Neural crest cell (in vitro differentiated cells): ENCODE measurements around the gene CASKIN1. TPM values are rescaled to one million over a fixed set of nuclear protein-coding genes. Genes with fewer than 3 reads are reported as not detected.

Experiments used
- DNase-seq: peaks from one replicate; pipeline ENCODE4 v3.0.0; 2021; ENCODE audit warnings: low read depth, mixed read lengths, low spot score
- H3K27ac Mint-ChIP-seq: one replicate; pipeline ENCODE4 v1.8.0; 2021; ENCODE audit warnings: mild to moderate bottlenecking, mixed read lengths; ENCODE audit not compliant: unreplicated experiment
- H3K27me3 Mint-ChIP-seq: 2 replicates; pipeline ENCODE4 v1.8.0; 2021; ENCODE audit warnings: low read depth, mild to moderate bottlenecking, mixed read lengths
- H3K36me3 Mint-ChIP-seq: 2 replicates; pipeline ENCODE4 v1.8.0; 2021; ENCODE audit warnings: low read depth, mild to moderate bottlenecking, mixed read lengths
- H3K4me1 Mint-ChIP-seq: 2 replicates; pipeline ENCODE4 v1.8.0; 2021; ENCODE audit warnings: mixed read lengths
- H3K4me3 Mint-ChIP-seq: one replicate; pipeline ENCODE4 v1.8.0; 2021; ENCODE audit warnings: mild to moderate bottlenecking, mixed read lengths
- H3K9me3 Mint-ChIP-seq: 2 replicates; pipeline ENCODE4 v1.8.0; 2021; ENCODE audit warnings: mixed read lengths
- long read RNA-seq: library from polyadenylated mRNA; unstranded; transcript quantifications from one replicate; pipeline ENCODE4 v2.0.0, GENCODE V29; 2020
- total RNA-seq: library from RNA; stranded (reverse); gene quantifications from 2 replicates; pipeline ENCODE4 v1.2.1, GENCODE V29; 2021
- TF ChIP-seq, protein P1 (sequence below): fragments of 200-600 bp; sonication (generic); conservative IDR thresholded peaks from 2 replicates; pipeline ENCODE4 v1.5.0; 2021; ENCODE audit warnings: antibody characterized with exemption, mild to moderate bottlenecking

Gene CASKIN1, protein sequence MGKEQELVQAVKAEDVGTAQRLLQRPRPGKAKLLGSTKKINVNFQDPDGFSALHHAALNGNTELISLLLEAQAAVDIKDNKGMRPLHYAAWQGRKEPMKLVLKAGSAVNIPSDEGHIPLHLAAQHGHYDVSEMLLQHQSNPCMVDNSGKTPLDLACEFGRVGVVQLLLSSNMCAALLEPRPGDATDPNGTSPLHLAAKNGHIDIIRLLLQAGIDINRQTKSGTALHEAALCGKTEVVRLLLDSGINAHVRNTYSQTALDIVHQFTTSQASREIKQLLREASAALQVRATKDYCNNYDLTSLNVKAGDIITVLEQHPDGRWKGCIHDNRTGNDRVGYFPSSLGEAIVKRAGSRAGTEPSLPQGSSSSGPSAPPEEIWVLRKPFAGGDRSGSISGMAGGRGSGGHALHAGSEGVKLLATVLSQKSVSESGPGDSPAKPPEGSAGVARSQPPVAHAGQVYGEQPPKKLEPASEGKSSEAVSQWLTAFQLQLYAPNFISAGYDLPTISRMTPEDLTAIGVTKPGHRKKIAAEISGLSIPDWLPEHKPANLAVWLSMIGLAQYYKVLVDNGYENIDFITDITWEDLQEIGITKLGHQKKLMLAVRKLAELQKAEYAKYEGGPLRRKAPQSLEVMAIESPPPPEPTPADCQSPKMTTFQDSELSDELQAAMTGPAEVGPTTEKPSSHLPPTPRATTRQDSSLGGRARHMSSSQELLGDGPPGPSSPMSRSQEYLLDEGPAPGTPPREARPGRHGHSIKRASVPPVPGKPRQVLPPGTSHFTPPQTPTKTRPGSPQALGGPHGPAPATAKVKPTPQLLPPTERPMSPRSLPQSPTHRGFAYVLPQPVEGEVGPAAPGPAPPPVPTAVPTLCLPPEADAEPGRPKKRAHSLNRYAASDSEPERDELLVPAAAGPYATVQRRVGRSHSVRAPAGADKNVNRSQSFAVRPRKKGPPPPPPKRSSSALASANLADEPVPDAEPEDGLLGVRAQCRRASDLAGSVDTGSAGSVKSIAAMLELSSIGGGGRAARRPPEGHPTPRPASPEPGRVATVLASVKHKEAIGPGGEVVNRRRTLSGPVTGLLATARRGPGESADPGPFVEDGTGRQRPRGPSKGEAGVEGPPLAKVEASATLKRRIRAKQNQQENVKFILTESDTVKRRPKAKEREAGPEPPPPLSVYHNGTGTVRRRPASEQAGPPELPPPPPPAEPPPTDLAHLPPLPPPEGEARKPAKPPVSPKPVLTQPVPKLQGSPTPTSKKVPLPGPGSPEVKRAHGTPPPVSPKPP (N-terminal part only)
- total RNA-seq: 18.9 and 20.2 TPM in 2 replicates
- long read RNA-seq, partial matches to known transcripts: 0 of 1 reads
- long read RNA-seq, other reads (novel, unspliced or antisense): 1 of 1 reads

DNA sequence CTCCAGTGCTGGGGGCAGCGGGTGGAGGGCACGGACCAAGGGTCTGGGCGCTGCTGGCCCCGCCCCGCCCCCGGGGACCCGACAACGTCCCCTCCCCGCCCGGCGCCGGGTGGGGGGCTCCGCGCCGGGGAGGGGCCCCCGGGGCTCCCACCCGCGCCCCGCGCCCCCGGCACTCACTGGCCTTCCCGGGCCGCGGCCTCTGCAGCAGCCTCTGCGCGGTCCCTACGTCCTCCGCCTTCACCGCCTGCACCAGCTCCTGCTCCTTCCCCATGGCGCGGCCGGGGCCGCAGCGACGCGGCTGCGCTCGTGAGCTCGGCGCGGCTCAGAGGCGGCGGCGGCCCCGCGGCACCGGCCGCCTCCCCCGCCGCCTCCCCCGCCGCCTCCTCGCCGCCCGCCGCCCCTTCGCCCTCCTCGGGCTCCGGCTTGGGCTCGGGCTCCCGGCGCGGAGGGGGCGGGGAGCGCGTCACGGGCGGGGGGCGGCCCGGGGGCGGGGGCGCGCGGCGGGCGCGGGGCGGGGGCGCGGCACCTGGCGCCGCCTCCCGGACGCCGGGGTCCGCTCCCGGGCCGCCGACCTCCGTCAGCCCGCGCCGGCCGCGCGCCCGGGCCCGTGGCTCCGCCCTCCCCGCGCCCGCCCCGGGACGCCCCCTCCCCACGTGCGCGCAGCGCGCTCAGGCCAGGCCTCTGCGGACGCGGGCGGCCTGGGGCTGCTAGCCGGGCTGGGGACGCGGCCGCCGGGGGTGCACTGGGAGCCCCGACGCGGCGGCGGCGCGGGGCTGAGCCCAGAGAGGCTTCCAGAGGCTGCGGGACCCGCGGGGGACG is at the start of gene CASKIN1:
TSS of gene CASKIN1 (minus strand) at position 444 of the 819 bp plus-strand sequence. CDS start at position 271, 173 bp downstream.
- H3K27me3 Mint-ChIP-seq: peaks cover 29% of the 10 kb centered on the region
- H3K4me3 Mint-ChIP-seq: peak within 1 kb of the TSS; percentile 81
- no peaks in the 10 kb centered on the region for H3K36me3 Mint-ChIP-seq
- H3K27ac Mint-ChIP-seq: peak within 1 kb of the TSS; percentile 71
- H3K4me1 Mint-ChIP-seq: peaks cover 14% of the 10 kb centered on the region
- TF ChIP-seq, protein P1, sequence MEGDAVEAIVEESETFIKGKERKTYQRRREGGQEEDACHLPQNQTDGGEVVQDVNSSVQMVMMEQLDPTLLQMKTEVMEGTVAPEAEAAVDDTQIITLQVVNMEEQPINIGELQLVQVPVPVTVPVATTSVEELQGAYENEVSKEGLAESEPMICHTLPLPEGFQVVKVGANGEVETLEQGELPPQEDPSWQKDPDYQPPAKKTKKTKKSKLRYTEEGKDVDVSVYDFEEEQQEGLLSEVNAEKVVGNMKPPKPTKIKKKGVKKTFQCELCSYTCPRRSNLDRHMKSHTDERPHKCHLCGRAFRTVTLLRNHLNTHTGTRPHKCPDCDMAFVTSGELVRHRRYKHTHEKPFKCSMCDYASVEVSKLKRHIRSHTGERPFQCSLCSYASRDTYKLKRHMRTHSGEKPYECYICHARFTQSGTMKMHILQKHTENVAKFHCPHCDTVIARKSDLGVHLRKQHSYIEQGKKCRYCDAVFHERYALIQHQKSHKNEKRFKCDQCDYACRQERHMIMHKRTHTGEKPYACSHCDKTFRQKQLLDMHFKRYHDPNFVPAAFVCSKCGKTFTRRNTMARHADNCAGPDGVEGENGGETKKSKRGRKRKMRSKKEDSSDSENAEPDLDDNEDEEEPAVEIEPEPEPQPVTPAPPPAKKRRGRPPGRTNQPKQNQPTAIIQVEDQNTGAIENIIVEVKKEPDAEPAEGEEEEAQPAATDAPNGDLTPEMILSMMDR: no peak
- H3K9me3 Mint-ChIP-seq: no peaks in the 10 kb centered on the region
- DNase-seq: no peak

DNA sequence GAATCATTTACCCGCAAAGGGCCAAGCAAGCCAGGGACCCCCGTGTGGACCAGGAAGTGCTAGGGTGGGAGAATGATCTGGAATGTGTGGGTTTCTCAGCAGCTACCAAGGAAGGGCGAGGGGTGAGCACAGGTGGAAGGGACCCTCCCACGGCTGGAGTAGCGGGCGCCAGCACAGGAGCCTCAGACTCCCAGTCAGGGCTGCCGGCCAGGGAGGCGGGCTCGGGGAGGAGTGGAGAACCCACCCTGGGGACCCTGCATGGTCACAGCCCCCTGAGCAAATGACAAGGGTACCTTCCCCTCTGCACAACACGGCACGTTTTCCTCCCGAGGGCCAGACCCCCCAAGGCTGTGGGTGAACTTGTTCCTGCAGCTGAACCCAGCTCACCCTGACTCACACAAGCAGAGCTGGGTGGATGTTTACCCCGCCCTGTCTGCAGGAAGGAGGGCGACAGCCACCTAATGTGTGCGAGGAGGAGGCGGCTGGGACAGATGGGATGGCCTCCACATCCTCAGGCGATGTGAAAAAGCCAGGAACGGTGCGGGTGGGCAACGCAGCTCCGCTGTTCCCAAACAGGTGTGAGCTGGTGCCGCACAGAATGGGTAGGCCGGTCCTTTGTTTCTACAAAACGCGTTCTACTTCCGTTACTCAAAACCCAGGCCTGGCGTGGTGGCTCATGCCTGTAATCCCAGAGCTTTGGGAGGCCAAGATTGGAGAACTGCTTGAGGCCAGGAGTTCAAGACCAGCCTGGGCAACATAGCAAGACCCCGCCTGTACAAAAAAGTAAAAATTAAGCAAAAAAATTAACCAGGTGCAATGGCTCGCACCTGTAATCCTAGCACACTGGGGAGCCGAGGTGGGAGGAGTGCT is 48.8 kb upstream of the CASKIN1 start:
- TF ChIP-seq, protein P1: no peak
- no peak for DNase-seq
- Mint-ChIP-seq H3K36me3 (peaks cover 5% of the 10 kb centered on the region), H3K4me3 (peak overlapping the region; percentile 15), H3K27me3 (peaks cover 3% of the 10 kb centered on the region), H3K9me3 (no peaks in the 10 kb centered on the region), H3K4me1 (no peaks in the 10 kb centered on the region), H3K27ac (no peak overlapping the region)

DNA sequence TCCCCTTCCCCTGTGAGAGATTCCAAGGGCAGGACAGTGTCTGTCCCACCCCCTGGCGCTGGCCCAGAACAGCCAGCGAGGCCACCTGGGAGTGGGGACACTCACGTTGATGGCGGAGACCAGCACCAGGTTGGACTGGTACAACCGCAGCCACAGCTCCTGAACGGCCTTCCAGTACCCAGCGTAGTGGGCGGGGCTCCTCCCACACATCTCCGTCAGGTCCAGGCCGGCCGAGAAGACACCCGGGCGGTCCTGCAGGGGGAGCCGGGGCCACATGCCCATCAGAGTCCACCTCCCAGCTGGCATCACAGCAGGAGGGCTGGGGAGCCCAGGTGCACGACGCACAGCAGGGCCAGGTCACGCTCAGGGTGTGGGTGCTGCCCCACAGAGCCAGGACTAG is 47.9 kb upstream of the CASKIN1 start:
- Mint-ChIP-seq H3K27ac (no peak overlapping the region), H3K4me3 (no peak overlapping the region), H3K36me3 (peaks cover 5% of the 10 kb centered on the region), H3K9me3 (no peaks in the 10 kb centered on the region), H3K27me3 (peaks cover 10% of the 10 kb centered on the region), H3K4me1 (no peaks in the 10 kb centered on the region)
- TF ChIP-seq, protein P1: no peak
- DNase-seq: no peak

DNA sequence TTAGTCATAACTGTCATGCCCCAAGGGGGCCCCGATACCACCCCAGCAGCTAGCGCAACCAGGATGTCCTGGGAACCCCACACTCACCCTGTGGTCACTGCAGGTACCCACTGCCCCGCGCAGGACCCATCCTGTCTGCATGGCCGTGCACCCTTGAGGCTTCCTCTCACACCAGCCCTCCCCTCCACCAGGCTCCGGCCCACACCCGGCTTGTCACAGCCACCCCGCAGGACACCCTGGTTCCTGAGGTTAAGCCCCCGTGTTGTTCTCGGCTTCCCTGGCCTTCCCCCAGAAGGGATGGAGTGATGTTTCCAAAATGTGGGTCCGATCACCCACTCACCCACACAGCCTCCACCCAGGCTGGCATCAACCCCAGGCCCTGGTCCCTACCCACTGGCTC is 47.4 kb upstream of the CASKIN1 start:
- Mint-ChIP-seq H3K27ac (no peak overlapping the region), H3K36me3 (peaks cover 5% of the 10 kb centered on the region), H3K4me3 (peak overlapping the region; percentile 22), H3K27me3 (peaks cover 12% of the 10 kb centered on the region), H3K9me3 (no peaks in the 10 kb centered on the region), H3K4me1 (no peaks in the 10 kb centered on the region)
- no peak for DNase-seq
- TF ChIP-seq, protein P1: no peak
